SU-DHL-6 (cell line): ENCODE results near the gene LAMA3.

Experiments
- H2AFZ ChIP-seq: fragments of 200-600 bp; sonication (generic); 2 replicates; pipeline ENCODE4 v1.6.1; 2014; ENCODE audit warnings: low read depth, mild to moderate bottlenecking, moderate library complexity, mixed read lengths, antibody characterized with exemption, low read length; ENCODE audit not compliant: severe bottlenecking
- H3F3A ChIP-seq: fragments of 200-600 bp; shearing (Covaris generic); 2 replicates; pipeline ENCODE4 v1.6.0; 2016; ENCODE audit warnings: antibody characterized with exemption, mild to moderate bottlenecking; ENCODE audit not compliant: insufficient read depth
- H3K27ac ChIP-seq: fragments of 200-600 bp; sonication (generic); 2 replicates; pipeline ENCODE4 v1.5.1; 2016; ENCODE audit warnings: low read depth, mild to moderate bottlenecking, low read length, moderate library complexity, mixed read lengths
- H3K27me3 ChIP-seq: fragments of 200-600 bp; sonication (generic), shearing (Covaris generic); 2 replicates; pipeline ENCODE4 v1.6.0; 2014; ENCODE audit warnings: mild to moderate bottlenecking, low read length
- H3K36me3 ChIP-seq: fragments of 200-600 bp; sonication (generic); 2 replicates; pipeline ENCODE4 v1.6.1; 2014; ENCODE audit warnings: mild to moderate bottlenecking, low read length, mixed read lengths
- H3K4me2 ChIP-seq: fragments of 300-600, 200-600 bp; shearing (Covaris generic), sonication (generic); 2 replicates; pipeline ENCODE4 v1.6.0; 2014; ENCODE audit warnings: low read length, low read depth, mild to moderate bottlenecking; ENCODE audit not compliant: poor library complexity, severe bottlenecking
- H3K4me3 ChIP-seq: fragments of 200-600 bp; sonication (generic); 2 replicates; pipeline ENCODE4 v1.5.1; 2014; ENCODE audit warnings: antibody characterized with exemption, low read length, mild to moderate bottlenecking, mixed read lengths; ENCODE audit not compliant: insufficient read depth, poor library complexity, severe bottlenecking
- H3K79me2 ChIP-seq: fragments of 200-600 bp; sonication (generic); 2 replicates; pipeline ENCODE4 v1.6.1; 2014; ENCODE audit warnings: mild to moderate bottlenecking, low read length, moderate library complexity; ENCODE audit not compliant: insufficient read depth
- H3K9ac ChIP-seq: fragments of 200-600 bp; sonication (generic); 2 replicates; pipeline ENCODE4 v1.7.0; 2014; ENCODE audit warnings: mild to moderate bottlenecking, low read length
- H3K9me2 ChIP-seq: fragments of 200-600 bp; sonication (generic); replicated peaks from 2 replicates; pipeline ENCODE4 v1.6.1; 2014; ENCODE audit warnings: low read length; ENCODE audit not compliant: insufficient read depth
- H3K9me3 ChIP-seq: fragments of 200-600 bp; sonication (generic); 2 replicates; pipeline ENCODE4 v1.6.1; 2014; ENCODE audit warnings: low read length, mixed read lengths; ENCODE audit not compliant: insufficient read depth
- H4K20me1 ChIP-seq: fragments of 200-600 bp; sonication (generic); 2 replicates; pipeline ENCODE4 v1.6.1; 2014; ENCODE audit warnings: low read depth, mild to moderate bottlenecking, antibody characterized with exemption, low read length, moderate library complexity, mixed read lengths
- CTCF ChIP-seq: fragments of 200-600 bp; sonication (generic); IDR thresholded peaks from one replicate; pipeline ENCODE4 v1.5.1; 2017; ENCODE audit warnings: antibody characterized with exemption, mild to moderate bottlenecking, low read length, moderate library complexity; ENCODE audit not compliant: insufficient read depth, poor library complexity, severe bottlenecking
- EZH2phosphoT487 ChIP-seq: fragments of 200-600 bp; sonication (generic), shearing (Covaris generic); conservative IDR thresholded peaks from 2 replicates; pipeline ENCODE4 v1.6.1; 2018; ENCODE audit warnings: mild to moderate bottlenecking, antibody characterized with exemption, low read length, moderate library complexity, mixed read lengths

LAMA3 gene

GRCh38 chr18:23725827-23726661, 36.8 kb downstream of the LAMA3 start:
- Histone ChIP-seq H3K9me2 (no peaks in the 10 kb centered on the region), H3K4me2 (no peak overlapping the region), H3K27me3 (0 out of 2 replicates have a peak, but pooled peaks cover 3% of the 10 kb centered on the region), H2AFZ (no peak overlapping the region), H4K20me1 (no peaks in the 10 kb centered on the region), H3K79me2 (no peaks in the 10 kb centered on the region), H3K9ac (no peak overlapping the region), H3K36me3 (no peaks in the 10 kb centered on the region), H3K4me3 (no peak overlapping the region), H3F3A (no peaks in the 10 kb centered on the region), H3K27ac (no peak overlapping the region), H3K9me3 (no peaks in the 10 kb centered on the region)
- TF ChIP-seq CTCF: no peak

GRCh38 chr18:23727707-23728493, 38.6 kb downstream of the LAMA3 start:
- H3K4me3 ChIP-seq: no peak overlapping the region
- TF ChIP-seq EZH2phosphoT487 (no peak), CTCF (no peak)
- no peaks in the 10 kb centered on the region for H4K20me1 ChIP-seq

GRCh38 chr18:23730857-23731256, 41.6 kb downstream of the LAMA3 start:
- Histone ChIP-seq H3K79me2 (no peaks in the 10 kb centered on the region), H3K9me2 (no peaks in the 10 kb centered on the region), H4K20me1 (no peaks in the 10 kb centered on the region), H2AFZ (no peak overlapping the region), H3K36me3 (no peaks in the 10 kb centered on the region), H3K4me3 (no peak overlapping the region), H3K27ac (no peak overlapping the region), H3F3A (no peaks in the 10 kb centered on the region), H3K9me3 (no peaks in the 10 kb centered on the region), H3K4me2 (no peak overlapping the region), H3K9ac (no peak overlapping the region), H3K27me3 (no peaks in the 10 kb centered on the region)
- TF ChIP-seq CTCF: no peak
- TF ChIP-seq EZH2phosphoT487: no peak

More at GRCh38 chr18:23727707-23728493, 38.6 kb downstream of the LAMA3 start:
- no peak overlapping the region for H2AFZ ChIP-seq
- no peak overlapping the region for H3K4me2 ChIP-seq
- H3K27ac ChIP-seq: no peak overlapping the region
- H3K9ac ChIP-seq: no peak overlapping the region
- no peaks in the 10 kb centered on the region for H3K9me3 ChIP-seq
- no peaks in the 10 kb centered on the region for H3K9me2 ChIP-seq
- H3F3A ChIP-seq: no peaks in the 10 kb centered on the region
- H3K79me2 ChIP-seq: no peaks in the 10 kb centered on the region
- H3K36me3 ChIP-seq: no peaks in the 10 kb centered on the region
- no peaks in the 10 kb centered on the region for H3K27me3 ChIP-seq
